ENCODE data around the gene CUBN.

DNA sequence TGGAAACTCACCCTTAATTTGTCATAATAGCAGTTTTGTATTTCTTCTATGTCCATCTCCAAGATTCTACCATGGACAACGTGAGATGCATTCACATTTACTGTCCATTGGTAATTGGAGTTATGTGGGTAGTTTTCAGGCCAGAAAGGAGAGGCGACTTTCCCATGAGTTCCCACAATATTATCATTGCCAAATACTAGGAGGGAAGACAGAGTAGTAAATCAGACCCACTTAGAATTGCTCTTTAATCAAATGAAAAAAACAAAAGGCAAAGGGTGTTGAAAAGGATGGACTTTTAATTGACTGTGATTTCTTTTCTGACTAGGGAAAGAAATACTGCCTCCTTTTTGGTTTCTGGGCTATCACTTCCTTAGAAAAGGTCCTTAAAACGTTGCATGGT lies 190.7 kb downstream of the CUBN start:
- TF ChIP-seq, protein P1, sequence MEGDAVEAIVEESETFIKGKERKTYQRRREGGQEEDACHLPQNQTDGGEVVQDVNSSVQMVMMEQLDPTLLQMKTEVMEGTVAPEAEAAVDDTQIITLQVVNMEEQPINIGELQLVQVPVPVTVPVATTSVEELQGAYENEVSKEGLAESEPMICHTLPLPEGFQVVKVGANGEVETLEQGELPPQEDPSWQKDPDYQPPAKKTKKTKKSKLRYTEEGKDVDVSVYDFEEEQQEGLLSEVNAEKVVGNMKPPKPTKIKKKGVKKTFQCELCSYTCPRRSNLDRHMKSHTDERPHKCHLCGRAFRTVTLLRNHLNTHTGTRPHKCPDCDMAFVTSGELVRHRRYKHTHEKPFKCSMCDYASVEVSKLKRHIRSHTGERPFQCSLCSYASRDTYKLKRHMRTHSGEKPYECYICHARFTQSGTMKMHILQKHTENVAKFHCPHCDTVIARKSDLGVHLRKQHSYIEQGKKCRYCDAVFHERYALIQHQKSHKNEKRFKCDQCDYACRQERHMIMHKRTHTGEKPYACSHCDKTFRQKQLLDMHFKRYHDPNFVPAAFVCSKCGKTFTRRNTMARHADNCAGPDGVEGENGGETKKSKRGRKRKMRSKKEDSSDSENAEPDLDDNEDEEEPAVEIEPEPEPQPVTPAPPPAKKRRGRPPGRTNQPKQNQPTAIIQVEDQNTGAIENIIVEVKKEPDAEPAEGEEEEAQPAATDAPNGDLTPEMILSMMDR (IDR thresholded peaks at IDR 0.05) = no peak
- TF ChIP-seq ZFX (IDR thresholded peaks at IDR 0.05; ENCODE audit: borderline replicate concordance) = no peak

Measured in 22Rv1 (cell line).